ENCODE measurements around the gene ZRSR2. TPM values are rescaled to one million over a fixed set of nuclear protein-coding genes. Genes with fewer than 3 reads are reported as not detected.

The ZRSR2 gene
- total and polyA plus RNA-seq, 9 of the 15 experiments (the other 6 are each of a cell fraction or from before 2014, with no cell fraction given), result 3.5 to 19.5 (median 8.6) TPM

DNA sequence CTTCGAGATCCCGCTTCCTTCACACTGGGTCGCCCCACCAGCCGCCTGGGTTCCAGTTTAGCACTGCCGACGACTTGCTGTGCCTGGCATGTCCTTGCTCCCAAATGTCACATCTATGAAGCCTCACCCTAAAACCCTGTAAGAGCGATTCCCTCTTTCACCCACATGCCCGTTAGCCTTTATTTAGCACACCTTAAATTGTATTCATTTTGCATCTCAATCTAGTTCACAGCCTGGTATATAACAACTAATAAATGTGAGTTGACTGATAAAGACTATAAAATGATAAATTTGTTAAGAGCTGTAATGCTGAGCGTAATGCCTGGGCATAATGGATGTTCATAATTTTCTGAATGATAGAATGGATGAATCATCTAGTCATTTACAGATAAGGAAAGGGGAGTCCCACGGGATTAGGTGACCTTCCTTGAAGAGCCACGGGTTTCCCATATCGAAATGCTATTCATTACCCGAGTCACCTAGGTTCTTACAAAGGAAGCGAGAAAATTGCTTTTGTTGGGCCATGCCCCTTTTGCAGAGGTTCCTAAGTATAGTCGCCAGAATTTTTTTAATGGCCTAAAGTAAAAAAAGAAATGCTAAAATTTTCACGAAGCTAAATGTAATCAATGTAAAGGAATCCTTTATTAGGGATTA is 65.4 kb downstream of the ZRSR2 start (continued):
- TF ChIP-seq ARID4B (CRISPR knock-in tag; IDR thresholded peaks at IDR 0.05), result 0 out of 2 replicates have a peak, but pooled peaks have one; percentile 6
- TF ChIP-seq, protein P1, sequence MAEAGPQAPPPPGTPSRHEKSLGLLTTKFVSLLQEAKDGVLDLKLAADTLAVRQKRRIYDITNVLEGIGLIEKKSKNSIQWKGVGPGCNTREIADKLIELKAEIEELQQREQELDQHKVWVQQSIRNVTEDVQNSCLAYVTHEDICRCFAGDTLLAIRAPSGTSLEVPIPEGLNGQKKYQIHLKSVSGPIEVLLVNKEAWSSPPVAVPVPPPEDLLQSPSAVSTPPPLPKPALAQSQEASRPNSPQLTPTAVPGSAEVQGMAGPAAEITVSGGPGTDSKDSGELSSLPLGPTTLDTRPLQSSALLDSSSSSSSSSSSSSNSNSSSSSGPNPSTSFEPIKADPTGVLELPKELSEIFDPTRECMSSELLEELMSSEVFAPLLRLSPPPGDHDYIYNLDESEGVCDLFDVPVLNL (CRISPR knock-in tag; IDR thresholded peaks at IDR 0.05; ENCODE audit: low read depth), result no peak
- TF ChIP-seq ZFP30 (CRISPR knock-in tag; IDR thresholded peaks at IDR 0.05; ENCODE audit: borderline replicate concordance), result no peak
- TF ChIP-seq U2AF1 (optimal IDR thresholded peaks at IDR 0.05; ENCODE audit: low read depth, low read length), result no peak
- TF ChIP-seq ZNF165 (CRISPR knock-in tag; IDR thresholded peaks at IDR 0.05; ENCODE audit: borderline replicate concordance), result no peak
- TF ChIP-seq MYNN (IDR thresholded peaks at IDR 0.05), result no peak
- no peak for TF ChIP-seq MYNN (CRISPR knock-in tag; IDR thresholded peaks at IDR 0.05)
- TF ChIP-seq HCFC1 (IDR thresholded peaks at IDR 0.05; ENCODE audit: low read depth, low read length), result no peak
- TF ChIP-seq CCNT2 (IDR thresholded peaks at IDR 0.05; ENCODE audit: borderline replicate concordance, extremely low read depth, insufficient read length, low read depth, low read length), result no peak
- TF ChIP-seq STAT5A (IDR thresholded peaks at IDR 0.05; ENCODE audit: borderline replicate concordance, low read length), result no peak
- no peak for TF ChIP-seq BRD9 (IDR thresholded peaks at IDR 0.05; ENCODE audit: low read depth, partially characterized antibody)
- TF ChIP-seq ZNF699 (CRISPR knock-in tag; IDR thresholded peaks at IDR 0.05; ENCODE audit: insufficient replicate concordance), result no peak
- no peak for TF ChIP-seq PHB2 (IDR thresholded peaks at IDR 0.05; ENCODE audit: low read depth)
- TF ChIP-seq, protein P2, sequence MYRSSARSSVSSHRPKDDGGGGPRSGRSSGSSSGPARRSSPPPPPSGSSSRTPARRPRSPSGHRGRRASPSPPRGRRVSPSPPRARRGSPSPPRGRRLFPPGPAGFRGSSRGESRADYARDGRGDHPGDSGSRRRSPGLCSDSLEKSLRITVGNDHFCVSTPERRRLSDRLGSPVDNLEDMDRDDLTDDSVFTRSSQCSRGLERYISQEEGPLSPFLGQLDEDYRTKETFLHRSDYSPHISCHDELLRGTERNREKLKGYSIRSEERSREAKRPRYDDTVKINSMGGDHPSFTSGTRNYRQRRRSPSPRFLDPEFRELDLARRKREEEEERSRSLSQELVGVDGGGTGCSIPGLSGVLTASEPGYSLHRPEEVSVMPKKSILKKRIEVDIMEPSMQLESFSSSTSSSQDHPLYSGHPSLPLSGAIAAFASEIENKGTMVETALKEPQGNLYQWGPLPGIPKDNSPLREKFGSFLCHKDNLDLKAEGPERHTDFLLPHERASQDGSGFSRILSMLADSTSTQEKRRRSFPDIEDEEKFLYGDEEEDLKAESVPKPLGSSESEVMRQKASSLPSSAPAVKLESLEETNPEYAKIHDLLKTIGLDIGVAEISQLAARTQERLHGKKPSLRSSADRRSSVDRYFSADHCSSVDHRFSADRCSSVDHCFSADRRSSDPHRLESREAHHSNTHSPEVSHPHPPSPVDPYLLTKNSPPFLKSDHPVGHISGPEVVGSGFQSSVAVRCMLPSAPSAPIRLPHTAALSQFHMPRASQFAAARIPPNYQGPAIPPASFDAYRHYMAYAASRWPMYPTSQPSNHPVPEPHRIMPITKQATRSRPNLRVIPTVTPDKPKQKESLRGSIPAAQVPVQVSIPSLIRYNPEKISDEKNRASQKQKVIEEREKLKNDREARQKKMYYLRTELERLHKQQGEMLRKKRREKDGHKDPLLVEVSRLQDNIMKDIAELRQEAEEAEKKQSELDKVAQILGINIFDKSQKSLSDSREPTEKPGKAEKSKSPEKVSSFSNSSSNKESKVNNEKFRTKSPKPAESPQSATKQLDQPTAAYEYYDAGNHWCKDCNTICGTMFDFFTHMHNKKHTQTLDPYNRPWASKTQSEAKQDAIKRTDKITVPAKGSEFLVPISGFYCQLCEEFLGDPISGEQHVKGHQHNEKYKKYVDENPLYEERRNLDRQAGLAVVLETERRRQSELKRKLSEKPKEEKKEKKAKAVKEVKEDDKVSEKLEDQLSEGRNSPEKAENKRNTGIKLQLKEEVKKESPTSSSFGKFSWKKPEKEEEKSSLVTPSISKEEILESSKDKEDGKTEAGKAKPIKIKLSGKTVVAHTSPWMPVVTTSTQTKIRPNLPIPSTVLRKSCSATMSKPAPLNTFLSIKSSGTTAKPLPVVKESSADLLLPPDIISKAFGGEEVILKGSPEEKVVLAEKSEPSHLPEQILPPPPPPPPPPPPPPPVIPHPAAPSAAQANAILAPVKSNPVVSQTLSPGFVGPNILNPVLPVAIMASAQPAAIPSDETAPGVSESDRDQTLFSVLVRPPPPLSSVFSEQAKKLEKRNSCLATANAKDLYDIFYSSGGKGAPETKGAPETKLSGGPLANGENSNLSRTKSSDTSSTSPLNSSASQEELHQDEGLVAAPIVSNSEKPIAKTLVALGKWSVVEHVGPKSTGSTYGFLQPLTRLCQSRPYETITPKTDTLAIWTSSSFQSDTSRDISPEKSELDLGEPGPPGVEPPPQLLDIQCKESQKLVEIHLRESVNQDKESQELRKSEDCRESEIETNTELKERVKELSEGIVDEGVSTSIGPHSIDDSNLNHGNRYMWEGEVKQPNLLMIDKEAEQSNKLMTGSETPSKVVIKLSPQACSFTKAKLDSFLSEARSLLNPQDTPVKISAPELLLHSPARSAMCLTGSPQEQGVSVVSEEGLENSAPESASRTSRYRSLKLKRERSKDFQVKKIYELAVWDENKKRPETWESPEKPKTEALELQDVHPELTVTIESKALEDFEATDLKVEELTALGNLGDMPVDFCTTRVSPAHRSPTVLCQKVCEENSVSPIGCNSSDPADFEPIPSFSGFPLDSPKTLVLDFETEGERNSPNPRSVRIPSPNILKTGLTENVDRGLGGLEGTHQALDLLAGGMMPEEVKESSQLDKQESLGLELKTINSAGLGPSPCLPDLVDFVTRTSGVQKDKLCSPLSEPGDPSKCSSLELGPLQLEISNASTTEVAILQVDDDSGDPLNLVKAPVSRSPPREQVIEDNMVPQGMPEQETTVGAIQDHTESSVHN (IDR thresholded peaks at IDR 0.05; ENCODE audit: borderline replicate concordance in 1 of 2, low read depth in 1 of 2), result no peak
